GM19023 (cell line): ENCODE data around the gene DSEL.

Experiments used
- ATAC-seq: cut with Tn5 transposase; IDR thresholded peaks from one replicate; pipeline ENCODE4 v1.9.1; 2021; ENCODE audit warnings: mild to moderate bottlenecking, moderate library complexity; ENCODE audit not compliant: unreplicated experiment

Gene DSEL

GRCh38 chr18:67504739-67505138, 11.8 kb downstream of the DSEL start:
- ATAC-seq: no peak

GRCh38 chr18:67500522-67501205, 15.9 kb downstream of the DSEL start:
- ATAC-seq: no peak

GRCh38 chr18:67496469-67496868, 20.1 kb downstream of the DSEL start:
- no peak for ATAC-seq

GRCh38 chr18:67486534-67486933, 30.0 kb downstream of the DSEL start:
- no peak for ATAC-seq

GRCh38 chr18:67485655-67486054, 30.9 kb downstream of the DSEL start:
- no peak for ATAC-seq

GRCh38 chr18:67484458-67484857, 32.1 kb downstream of the DSEL start:
- no peak for ATAC-seq

- ATAC-seq: no peak
Measured at GRCh38 chr18:67483952-67484351, 32.6 kb downstream of the DSEL start.

- no peak for ATAC-seq
Measured at GRCh38 chr18:67483237-67483636, 33.3 kb downstream of the DSEL start.

GRCh38 chr18:67478249-67478648, 38.3 kb downstream of the DSEL start:
- ATAC-seq: no peak

GRCh38 chr18:67477522-67477921, 39.0 kb downstream of the DSEL start:
- no peak for ATAC-seq

GRCh38 chr18:67476585-67476984, 39.9 kb downstream of the DSEL start:
- ATAC-seq: no peak

- no peak for ATAC-seq
Measured at GRCh38 chr18:67475673-67476072, 40.8 kb downstream of the DSEL start.

GRCh38 chr18:67468038-67468437, 48.5 kb downstream of the DSEL start:
- ATAC-seq: no peak

- ATAC-seq: no peak
Measured at GRCh38 chr18:67467188-67467587, 49.3 kb downstream of the DSEL start.

- no peak for ATAC-seq
Measured at GRCh38 chr18:67464499-67464898, 52.0 kb downstream of the DSEL start.

GRCh38 chr18:67463829-67464228, 52.7 kb downstream of the DSEL start:
- no peak for ATAC-seq

- no peak for ATAC-seq
Measured at GRCh38 chr18:67456711-67457110, 59.8 kb downstream of the DSEL start.
